Tibial nerve (tissue), 4 donors: ENCODE data around the gene KANK3. TPM values are rescaled to one million over a fixed set of nuclear protein-coding genes. Genes with fewer than 3 reads are reported as not detected.
A peak's percentile ranks its signal among the peaks of the same experiment; 100 is the strongest.
"Not testable (repeated sequence)": the region's sequence is repeated elsewhere in the genome, so short reads cannot be mapped to it uniquely, and the experiment has no call there.

Experiments used
- DNase-seq, 2 donors: peaks; one replicate each; pipeline ENCODE4 v3.0.0-alpha.2; 2019; ENCODE audit warnings: low spot score in 2 of 2
- H3K27ac ChIP-seq, 4 donors: fragments of 200-600 bp; sonication (generic) in 3 of 4; one replicate each; pipeline ENCODE4 v1.5.1; 2017 to 2019; ENCODE audit warnings: mild to moderate bottlenecking in 1 of 4
- H3K27me3 ChIP-seq, 2 donors: fragments of 200-600 bp; sonication (generic) in 1 of 2; one replicate each; pipeline versions ENCODE4 v1.5.1 to v1.6.0; 2017 to 2019
- H3K36me3 ChIP-seq, 3 donors: fragments of 200-600 bp; sonication (generic); one replicate each; pipeline ENCODE4 v1.5.1; 2018 to 2019
- H3K4me1 ChIP-seq, 4 donors: fragments of 200-600 bp; sonication (generic) in 3 of 4; one replicate each; pipeline ENCODE4 v1.5.1; 2017 to 2019
- H3K4me3 ChIP-seq, 4 donors: fragments of 200-600 bp; sonication (generic) in 3 of 4; one replicate each; pipeline ENCODE4 v1.5.1; 2017 to 2019; ENCODE audit warnings: mild to moderate bottlenecking in 1 of 4, moderate library complexity in 1 of 4
- H3K9me3 ChIP-seq, 4 donors: fragments of 200-600 bp; sonication (generic) in 3 of 4; one replicate each; pipeline ENCODE4 v1.5.1; 2017 to 2019
- EP300 ChIP-seq, 2 donors: sonication (generic); formaldehyde crosslinking; IDR thresholded peaks; one replicate each; pipeline ENCODE4 v1.6.1; 2017; ENCODE audit warnings: antibody characterized with exemption in 2 of 2, mild to moderate bottlenecking in 1 of 2
- POLR2A ChIP-seq, 2 donors: fragments of 450-650 bp; IDR thresholded peaks; one replicate each; pipeline ENCODE4 v1.6.1; 2017; ENCODE audit warnings: antibody characterized with exemption in 2 of 2, mild to moderate bottlenecking in 2 of 2, moderate library complexity in 2 of 2
- WGBS, 2 donors: methylation state at CpG; one replicate each; pipeline ENCODE4 v1.1.5; 2018; 5-methylcytosine and 5-hydroxymethylcytosine counted together
- total RNA-seq, 4 donors: library from RNA; depleted of rRNA; stranded (reverse); fragments of >200 nt; gene quantifications; one replicate each; pipeline ENCODE4 v1.1.0, GENCODE V29; 2016
- TF ChIP-seq, protein P1 (sequence below), 5 experiments: fragments of 200-600 bp in 3 of 5; fragments of 450-650 bp in 2 of 5; sonication (generic) in 3 of 5; IDR thresholded peaks; one replicate each; pipeline ENCODE4 v1.5.1; 2016 to 2019; ENCODE audit warnings: antibody characterized with exemption in 5 of 5, mild to moderate bottlenecking in 3 of 5, moderate library complexity in 2 of 5

KANK3 gene
- total RNA-seq, 4 donors from 2014 or later = 13.8 to 34.8 (median 20.1) TPM

DNA sequence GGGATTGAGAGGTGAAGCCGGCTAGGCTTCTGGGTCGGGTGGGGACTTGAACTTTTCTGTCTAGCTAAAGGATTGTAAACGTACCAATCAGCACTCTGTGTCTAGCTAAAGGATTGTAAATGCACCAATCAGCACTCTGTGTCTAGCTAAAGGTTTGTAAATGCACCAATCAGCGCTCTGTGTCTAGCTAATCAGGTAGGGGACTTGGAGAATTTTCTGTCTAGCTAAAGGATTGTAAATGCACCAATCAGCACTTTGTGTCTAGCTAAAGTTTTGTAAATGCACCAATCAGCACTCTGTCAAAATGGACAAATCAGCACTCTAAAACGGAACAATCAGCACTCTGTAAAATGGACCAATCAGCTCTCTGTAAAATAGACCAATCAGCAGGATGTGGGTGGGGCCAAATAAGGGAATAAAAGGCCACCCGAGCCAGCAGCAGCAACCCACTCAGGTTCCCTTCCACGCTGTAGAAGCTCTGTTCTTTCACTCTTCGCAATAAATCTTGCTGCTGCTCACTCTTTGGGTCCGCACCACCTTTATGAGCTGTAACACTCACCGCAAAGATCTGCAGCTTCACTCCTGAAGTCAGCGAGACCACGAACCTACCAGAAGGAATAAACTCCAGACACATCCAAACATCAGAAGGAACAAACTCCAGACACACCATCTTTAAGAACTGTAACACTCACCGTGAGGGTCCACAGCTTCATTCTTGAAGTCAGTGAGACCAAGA is 36.3 kb upstream of the KANK3 start:
- H3K27ac ChIP-seq, H3K27me3 ChIP-seq, H3K9me3 ChIP-seq, H3K4me1 ChIP-seq, H3K4me3 ChIP-seq, DNase-seq: not testable (repeated sequence)
- peaks cover 0 to 23% (median 0%) of the 10 kb centered on the region in 3 donors for H3K36me3 ChIP-seq
- 94 to 95% methylated on average over 13 of the region's 13 CpGs for WGBS, 2 donors

DNA sequence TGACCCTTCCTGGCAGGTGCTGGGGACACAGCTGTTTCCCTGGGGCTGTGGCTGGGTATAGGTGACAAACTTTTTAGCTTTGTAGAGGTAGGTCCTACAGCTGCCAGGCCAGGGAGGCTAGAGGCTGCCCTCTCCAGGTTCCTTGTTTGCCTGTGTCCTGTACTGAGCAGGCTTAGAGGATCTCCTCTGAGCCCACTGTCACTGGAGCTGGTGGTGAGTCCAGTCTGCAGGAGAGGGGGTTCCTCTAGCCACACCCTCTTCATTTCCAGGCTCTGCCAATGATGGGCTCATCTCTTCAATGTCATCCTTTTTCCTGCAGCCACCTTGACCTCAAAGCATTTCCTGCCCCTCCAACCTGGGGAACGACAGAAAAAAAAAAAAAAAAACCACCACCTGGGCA is 34.5 kb upstream of the KANK3 start:
- TF ChIP-seq, protein P1, sequence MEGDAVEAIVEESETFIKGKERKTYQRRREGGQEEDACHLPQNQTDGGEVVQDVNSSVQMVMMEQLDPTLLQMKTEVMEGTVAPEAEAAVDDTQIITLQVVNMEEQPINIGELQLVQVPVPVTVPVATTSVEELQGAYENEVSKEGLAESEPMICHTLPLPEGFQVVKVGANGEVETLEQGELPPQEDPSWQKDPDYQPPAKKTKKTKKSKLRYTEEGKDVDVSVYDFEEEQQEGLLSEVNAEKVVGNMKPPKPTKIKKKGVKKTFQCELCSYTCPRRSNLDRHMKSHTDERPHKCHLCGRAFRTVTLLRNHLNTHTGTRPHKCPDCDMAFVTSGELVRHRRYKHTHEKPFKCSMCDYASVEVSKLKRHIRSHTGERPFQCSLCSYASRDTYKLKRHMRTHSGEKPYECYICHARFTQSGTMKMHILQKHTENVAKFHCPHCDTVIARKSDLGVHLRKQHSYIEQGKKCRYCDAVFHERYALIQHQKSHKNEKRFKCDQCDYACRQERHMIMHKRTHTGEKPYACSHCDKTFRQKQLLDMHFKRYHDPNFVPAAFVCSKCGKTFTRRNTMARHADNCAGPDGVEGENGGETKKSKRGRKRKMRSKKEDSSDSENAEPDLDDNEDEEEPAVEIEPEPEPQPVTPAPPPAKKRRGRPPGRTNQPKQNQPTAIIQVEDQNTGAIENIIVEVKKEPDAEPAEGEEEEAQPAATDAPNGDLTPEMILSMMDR (IDR thresholded peaks at IDR 0.05) = no peak
- no peak for TF ChIP-seq POLR2A (IDR thresholded peaks at IDR 0.05)
- H3K4me1 ChIP-seq = peaks cover 0 to 13% (median 6%) of the 10 kb centered on the region in 4 donors
- H3K4me3 ChIP-seq = no peak overlapping the region
- no peaks in the 10 kb centered on the region for H3K9me3 ChIP-seq
- H3K27me3 ChIP-seq = no peaks in the 10 kb centered on the region
- H3K36me3 ChIP-seq = peaks cover 0 to 39% (median 0%) of the 10 kb centered on the region in 3 donors
- 40 to 65% methylated on average over 1 of the region's 1 CpG for WGBS, 2 donors
- no peak for DNase-seq
- no peak overlapping the region for H3K27ac ChIP-seq

DNA sequence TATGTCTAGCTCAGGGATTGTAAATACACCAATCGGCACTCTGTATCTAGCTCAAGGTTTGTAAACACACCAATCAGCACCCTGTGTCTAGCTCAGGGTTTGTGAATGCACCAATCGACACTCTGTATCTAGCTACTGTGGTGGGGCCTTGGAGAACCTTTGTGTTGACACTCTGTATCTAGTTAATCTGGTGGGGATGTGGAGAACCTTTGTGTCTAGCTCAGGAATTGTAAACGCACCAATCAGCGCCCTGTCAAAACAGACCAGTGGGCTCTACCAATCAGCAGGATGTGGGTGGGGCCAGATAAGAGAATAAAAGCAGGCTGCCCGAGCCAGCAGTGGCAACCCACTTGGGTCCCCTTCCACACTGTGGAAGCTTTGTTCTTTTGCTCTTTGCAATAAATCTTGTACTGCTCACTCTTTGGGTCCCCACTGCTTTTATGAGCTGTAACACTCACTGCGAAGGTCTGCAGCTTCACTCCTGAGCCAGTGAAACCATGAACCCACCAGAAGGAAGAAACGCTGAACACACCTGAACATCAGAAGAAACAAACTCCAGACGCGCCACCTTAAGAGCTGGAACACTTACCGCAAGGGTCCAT is 33.4 kb upstream of the KANK3 start:
- H3K27me3 ChIP-seq, H3K27ac ChIP-seq, DNase-seq, H3K9me3 ChIP-seq, H3K4me3 ChIP-seq: not testable (repeated sequence)
- 80 to 86% methylated on average over 9 to 10 of the region's 10 CpGs for WGBS, 2 donors
- H3K36me3 ChIP-seq = peaks cover 0 to 42% (median 0%) of the 10 kb centered on the region in 3 donors
- H3K4me1 ChIP-seq = peaks cover 0 to 19% (median 6%) of the 10 kb centered on the region in 4 donors

DNA sequence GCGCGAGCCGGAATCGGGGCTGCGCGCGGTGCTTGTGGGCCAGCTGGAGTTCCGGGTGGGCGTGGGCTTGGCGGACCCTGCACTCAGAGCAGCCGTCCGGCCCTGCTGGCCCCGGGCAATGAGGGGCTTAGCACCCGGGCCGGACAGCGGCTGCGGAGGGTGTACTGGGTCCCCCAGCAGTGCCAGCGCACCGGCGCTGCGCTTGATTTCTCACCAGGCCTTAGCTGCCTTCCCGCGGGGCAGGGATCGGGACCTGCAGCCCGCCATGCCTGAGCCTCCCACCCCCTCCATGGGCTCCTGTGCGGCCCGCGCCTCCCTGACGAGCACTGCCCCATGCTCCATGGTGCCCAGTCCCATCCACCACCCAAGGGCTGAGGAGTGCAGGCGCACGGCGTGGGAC is 32.7 kb upstream of the KANK3 start:
- Histone ChIP-seq H3K36me3 (peaks cover 0 to 47% (median 0%) of the 10 kb centered on the region in 3 donors), H3K4me1 (peaks cover 0 to 25% (median 9%) of the 10 kb centered on the region in 4 donors), H3K27ac (peak overlapping the region in 2 of 4 donors; percentile 88 to 93)
- not testable (repeated sequence) for H3K27me3 ChIP-seq, H3K9me3 ChIP-seq, DNase-seq, H3K4me3 ChIP-seq
- 92 to 95% methylated on average over 13 to 28 of the region's 32 CpGs for WGBS, 2 donors

- H3K36me3 ChIP-seq = peaks cover 0 to 47% (median 0%) of the 10 kb centered on the region in 3 donors
- no peak overlapping the region for H3K4me3 ChIP-seq
- H3K9me3 ChIP-seq = no peaks in the 10 kb centered on the region
- peaks cover 0 to 37% (median 15%) of the 10 kb centered on the region in 4 donors for H3K4me1 ChIP-seq
- no peaks in the 10 kb centered on the region for H3K27me3 ChIP-seq
- TF ChIP-seq POLR2A (IDR thresholded peaks at IDR 0.05) (no peak), EP300 (IDR thresholded peaks at IDR 0.05) (peak; percentile 75 to 80)
- TF ChIP-seq, protein P1 (IDR thresholded peaks at IDR 0.05) = peak in 2 of 5 experiments; percentile 26 to 30
- DNase-seq = peak; percentile 73 to 80
- WGBS, 2 donors = 67 to 69% methylated on average over 25 to 26 of the region's 26 CpGs
- H3K27ac ChIP-seq = peak overlapping the region; percentile 62 to 93 (median 76)
Measured at GRCh38 chr19:8373867-8374813, 31.1 kb upstream of the KANK3 start.

DNA sequence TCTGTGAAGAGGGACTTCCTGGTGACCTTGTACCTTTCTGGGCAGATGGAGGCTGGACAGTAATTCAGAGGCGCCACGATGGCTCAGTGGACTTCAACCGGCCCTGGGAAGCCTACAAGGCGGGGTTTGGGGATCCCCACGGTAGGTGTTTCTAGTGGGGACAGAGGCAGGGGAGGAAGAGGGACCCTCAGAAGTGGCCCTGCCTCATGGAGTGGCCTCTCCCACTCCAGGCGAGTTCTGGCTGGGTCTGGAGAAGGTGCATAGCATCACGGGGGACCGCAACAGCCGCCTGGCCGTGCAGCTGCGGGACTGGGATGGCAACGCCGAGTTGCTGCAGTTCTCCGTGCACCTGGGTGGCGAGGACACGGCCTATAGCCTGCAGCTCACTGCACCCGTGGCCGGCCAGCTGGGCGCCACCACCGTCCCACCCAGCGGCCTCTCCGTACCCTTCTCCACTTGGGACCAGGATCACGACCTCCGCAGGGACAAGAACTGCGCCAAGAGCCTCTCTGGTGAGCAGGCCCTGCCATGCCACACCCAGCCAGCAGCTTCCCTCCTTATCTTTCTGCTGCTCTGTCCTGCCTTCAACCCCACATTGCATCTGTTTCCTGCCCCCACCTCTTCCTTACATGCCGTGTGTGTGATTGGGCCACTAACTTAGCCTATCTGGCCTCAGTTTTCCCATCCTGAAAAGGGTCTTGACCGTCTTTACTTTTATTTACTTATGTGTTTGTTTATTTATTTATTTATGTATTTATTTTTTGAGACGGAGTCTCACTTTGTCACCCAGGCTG is 28.1 kb upstream of the KANK3 start:
- Histone ChIP-seq H3K4me1 (peaks cover 0 to 66% (median 37%) of the 10 kb centered on the region in 4 donors), H3K27ac (peak overlapping the region; percentile 10 to 93 (median 59)), H3K9me3 (no peaks in the 10 kb centered on the region), H3K4me3 (peak overlapping the region in 1 of 4 donors; percentile 37), H3K27me3 (no peaks in the 10 kb centered on the region), H3K36me3 (peaks cover 0 to 39% (median 0%) of the 10 kb centered on the region in 3 donors)
- TF ChIP-seq POLR2A (IDR thresholded peaks at IDR 0.05) (no peak), EP300 (IDR thresholded peaks at IDR 0.05) (no peak)
- TF ChIP-seq, protein P1 (IDR thresholded peaks at IDR 0.05) = no peak
- WGBS, 2 donors = 75 to 78% methylated on average over 18 to 23 of the region's 28 CpGs
- DNase-seq = no peak
